Measurements from ENCODE around the gene MAP1LC3A.

- TF ChIP-seq CTCF (conservative IDR thresholded peaks at IDR 0.05; ENCODE audit: low read length): no peak
- TF ChIP-seq EZH2phosphoT487 (IDR thresholded peaks at IDR 0.05; ENCODE audit: borderline replicate concordance, low read depth, low read length): no peak
Observed at GRCh38 chr20:34574861-34575260, 16.3 kb downstream of the MAP1LC3A start.
